HepG2 (cell line): ENCODE results near the gene ATP9A. TPM values are rescaled to one million over a fixed set of nuclear protein-coding genes. Genes with fewer than 3 reads are reported as not detected.

Experiments
- ATAC-seq: fragments of 200-7000 bp; cut with Tn5 transposase; 3 replicates; pipeline ENCODE4 v1.9.1; 2020; ENCODE audit warnings: mild to moderate bottlenecking, moderate library complexity
- BruUV-seq: library from RNA; stranded (reverse); fragments of 400-500 nt; replicated peaks from 2 replicates; lab custom pipeline; 2021; lab: Mats Ljungman, UMichigan
- CTCF ChIA-PET: fragments of 300-600 bp; formaldehyde crosslinking; extraction: SDS; loops from one replicate; lab custom pipeline; 2021; ENCODE audit warnings: low total read pairs, inconsistent platforms, low intra/inter-chr PET ratio; lab: Yijun Ruan, JAX
- POLR2A ChIA-PET: fragments of 350-600 bp; sonication (Branson Sonifier 250); formaldehyde crosslinking; loops from one replicate; lab custom pipeline; 2020; ENCODE audit warnings: antibody characterized with exemption, inconsistent platforms; lab: Yijun Ruan, JAX
- DNase-seq: peaks from one replicate; pipeline ENCODE4 v3.0.0-alpha.2; 2015; ENCODE audit warnings: low spot score
- FAIRE-seq: peaks from 3 replicates; lab custom pipeline; 2011; peaks lifted over from hg19 to GRCh38; lab: Jason Lieb, UNC
- H2AFZ ChIP-seq: one replicate; pipeline ENCODE4 v1.6.1; 2011; ENCODE audit warnings: low read length, inconsistent platforms
- H3K27ac ChIP-seq: fragments of 300-600 bp; 3 replicates; pipeline ENCODE4 v1.8.0; 2011; ENCODE audit warnings: mixed run types, mild to moderate bottlenecking, mixed read lengths, low read length, inconsistent platforms; ENCODE audit not compliant: insufficient read depth; ENCODE audit errors: extremely low read length
- H3K27me3 ChIP-seq, 2 experiments: fragments of 200-600 bp in 1 of 2; 2 replicates in 1 of 2; 3 replicates in 1 of 2; pipeline versions ENCODE4 v1.6.0 to v1.8.0; 2011; ENCODE audit warnings: low read length in 2 of 2, mild to moderate bottlenecking in 2 of 2, moderate library complexity in 2 of 2, inconsistent platforms in 1 of 2; ENCODE audit not compliant: insufficient read depth in 2 of 2, control insufficient read depth in 1 of 2
- H3K36me3 ChIP-seq, 2 experiments: fragments of 200-600 bp in 1 of 2; replicated peaks in 1 of 2; 2 replicates in 1 of 2; 3 replicates in 1 of 2; pipeline versions ENCODE4 v1.5.1 to v1.8.0; 2011; ENCODE audit warnings: low read length in 2 of 2, inconsistent platforms in 1 of 2; ENCODE audit not compliant: insufficient read depth in 2 of 2, control insufficient read depth in 1 of 2
- H3K4me1 ChIP-seq: 2 replicates; pipeline ENCODE4 v1.5.1; 2012; ENCODE audit warnings: low read length, inconsistent platforms; ENCODE audit not compliant: insufficient read depth
- H3K4me2 ChIP-seq: 2 replicates; pipeline ENCODE4 v1.6.0; 2011; ENCODE audit warnings: low read depth, low read length, inconsistent platforms
- H3K4me3 ChIP-seq, 3 experiments: fragments of 200-600 bp in 1 of 3; sonication (generic), shearing (Covaris generic) in 1 of 3; replicated peaks in 1 of 3; 2 replicates each; pipeline ENCODE4 v1.5.1; 2011 to 2016; ENCODE audit warnings: low read length in 3 of 3, inconsistent platforms in 2 of 3, low read depth in 2 of 3, mild to moderate bottlenecking in 2 of 3, control low read depth in 1 of 3, mixed read lengths in 1 of 3; ENCODE audit not compliant: insufficient read depth in 1 of 3
- H3K79me2 ChIP-seq: one replicate; pipeline ENCODE4 v1.6.1; 2011; ENCODE audit warnings: low read length, inconsistent platforms; ENCODE audit not compliant: insufficient read depth
- H3K9ac ChIP-seq: 2 replicates; pipeline ENCODE4 v1.6.0; 2011; ENCODE audit warnings: mild to moderate bottlenecking, low read depth, low read length, inconsistent platforms; ENCODE audit not compliant: insufficient read depth
- H3K9me3 ChIP-seq: 2 replicates; pipeline ENCODE4 v1.5.1; 2012; ENCODE audit warnings: mild to moderate bottlenecking, low read length
- H4K20me1 ChIP-seq: 2 replicates; pipeline ENCODE4 v1.6.0; 2011; ENCODE audit warnings: inconsistent platforms, mild to moderate bottlenecking, low read length, moderate library complexity; ENCODE audit not compliant: insufficient read depth
- CAMTA2 ChIP-seq: sonication (generic); formaldehyde crosslinking; IDR thresholded peaks from 2 replicates; pipeline ENCODE4 v1.4.0; 2020; ENCODE audit warnings: mild to moderate bottlenecking, missing genetic modification reagents, borderline replicate concordance
- THYN1 ChIP-seq: sonication (generic); formaldehyde crosslinking; IDR thresholded peaks from 2 replicates; pipeline ENCODE4 v1.8.1; 2023; ENCODE audit warnings: low read depth, mild to moderate bottlenecking, moderate library complexity, missing genetic modification reagents, borderline replicate concordance
- ZNF629 ChIP-seq: sonication (generic); formaldehyde crosslinking; conservative IDR thresholded peaks from 2 replicates; pipeline ENCODE4 v1.5.0; 2020; ENCODE audit warnings: missing genetic modification reagents
- WGBS: methylation state at CpG from one replicate; pipeline ENCODE4 v1.1.6; 2017; ENCODE audit warnings: low lambda C conversion rate; 5-methylcytosine and 5-hydroxymethylcytosine counted together
- in situ Hi-C: cut with HindIII; loops from 2 replicates; pipeline ENCODE4 v1.10.0; 2017; ENCODE audit warnings: low pct_unique_long_range_greater_than_20kb; ENCODE audit not compliant: extremely low pct_ligation_motif_present
- intact Hi-C: fragments of 100-400 bp; cut with micrococcal nuclease; formaldehyde crosslinking; loops from one replicate; pipeline ENCODE4 v1.10.0; 2022; ENCODE audit not compliant: unreplicated experiment
- polyA plus RNA-seq, 8 experiments: library from polyadenylated mRNA; depleted of rRNA in 3 of 8; stranded (reverse) in 7 of 8; unstranded in 1 of 8; fragments of >200 nt; fragmentation: Illumina TruSeq in 4 of 8; extraction: Trizol in 4 of 8; gene quantifications; 2 replicates each; pipeline versions ENCODE4 v1.2.1 to v1.2.3, GENCODE V29; 2011 to 2016; ENCODE audit warnings: low read depth in 4 of 8, missing spikeins in 1 of 8, mixed read lengths in 1 of 8; ENCODE audit not compliant: insufficient read depth in 1 of 8
- total RNA-seq, 5 experiments: library from RNA; depleted of rRNA; stranded (reverse); fragments of >200 nt; fragmentation: Illumina TruSeq; extraction: Trizol; gene quantifications; 2 replicates each; pipeline ENCODE4 v1.2.3, GENCODE V29; 2016; ENCODE audit warnings: low read depth in 1 of 5
- TF ChIP-seq, protein P1 (sequence below): fragments of 450-650 bp; IDR thresholded peaks from 2 replicates; pipeline ENCODE4 v1.6.1; 2016
- TF ChIP-seq, protein P2 (sequence below): sonication (generic); formaldehyde crosslinking; IDR thresholded peaks from 2 replicates; pipeline ENCODE4 v1.8.0; 2022; ENCODE audit warnings: missing genetic modification reagents, mild to moderate bottlenecking, borderline replicate concordance

Gene ATP9A
- total and polyA plus RNA-seq, 2 of the 13 experiments (the other 11 are each of a cell fraction or from before 2014, with no cell fraction given) = 11.8 to 18.5 TPM

DNA sequence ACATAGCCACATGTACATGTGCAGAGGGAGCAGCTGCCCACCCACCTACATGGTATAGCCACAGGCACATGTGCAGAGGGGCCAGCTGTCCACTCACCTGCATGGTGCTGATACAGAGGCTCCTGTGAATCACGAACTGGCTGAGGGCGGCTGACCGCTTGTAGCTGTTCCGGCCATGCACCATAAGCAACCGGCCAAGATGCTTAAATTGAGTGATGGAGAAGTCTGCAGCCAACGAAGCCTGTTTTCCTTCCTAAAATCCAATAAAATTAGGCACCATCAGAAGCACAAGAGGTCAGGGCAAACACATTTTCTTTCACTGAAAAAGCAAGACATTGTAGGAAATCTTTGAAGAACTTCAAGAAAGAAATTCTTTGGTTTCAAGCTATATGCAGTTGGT is 154.6 kb downstream of the ATP9A start:
- no TSS peak for BruUV-seq
- Histone ChIP-seq H3K27ac (no peak overlapping the region), H3K36me3 (peaks cover 26 to 28% of the 10 kb centered on the region in 2 experiments), H2AFZ (no peak overlapping the region), H3K4me3 (no peak overlapping the region), H3K4me2 (no peak overlapping the region), H3K9me3 (no peaks in the 10 kb centered on the region), H3K9ac (no peak overlapping the region), H3K79me2 (no peaks in the 10 kb centered on the region)
- no peak for FAIRE-seq
- POLR2A ChIA-PET = no interaction called here
- CTCF ChIA-PET = no interaction called here
- ATAC-seq = no peak
- 91% methylated on average over 6 of the region's 6 CpGs for WGBS
- intact Hi-C loops = no loop called here
- in situ Hi-C loops = no loop called here
- TF ChIP-seq THYN1 = no peak
- TF ChIP-seq, protein P1, sequence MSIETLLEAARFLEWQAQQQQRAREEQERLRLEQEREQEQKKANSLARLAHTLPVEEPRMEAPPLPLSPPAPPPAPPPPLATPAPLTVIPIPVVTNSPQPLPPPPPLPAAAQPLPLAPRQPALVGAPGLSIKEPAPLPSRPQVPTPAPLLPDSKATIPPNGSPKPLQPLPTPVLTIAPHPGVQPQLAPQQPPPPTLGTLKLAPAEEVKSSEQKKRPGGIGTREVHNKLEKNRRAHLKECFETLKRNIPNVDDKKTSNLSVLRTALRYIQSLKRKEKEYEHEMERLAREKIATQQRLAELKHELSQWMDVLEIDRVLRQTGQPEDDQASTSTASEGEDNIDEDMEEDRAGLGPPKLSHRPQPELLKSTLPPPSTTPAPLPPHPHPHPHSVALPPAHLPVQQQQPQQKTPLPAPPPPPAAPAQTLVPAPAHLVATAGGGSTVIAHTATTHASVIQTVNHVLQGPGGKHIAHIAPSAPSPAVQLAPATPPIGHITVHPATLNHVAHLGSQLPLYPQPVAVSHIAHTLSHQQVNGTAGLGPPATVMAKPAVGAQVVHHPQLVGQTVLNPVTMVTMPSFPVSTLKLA = peak; percentile 29; the same call in 1 of the 2 replicates
- TF ChIP-seq, all 625 proteins: peak for 1
- DNase-seq = no peak
- no peaks in the 10 kb centered on the region for H3K27me3 ChIP-seq
- H4K20me1 ChIP-seq = no peaks in the 10 kb centered on the region
- no peaks in the 10 kb centered on the region for H3K4me1 ChIP-seq

DNA sequence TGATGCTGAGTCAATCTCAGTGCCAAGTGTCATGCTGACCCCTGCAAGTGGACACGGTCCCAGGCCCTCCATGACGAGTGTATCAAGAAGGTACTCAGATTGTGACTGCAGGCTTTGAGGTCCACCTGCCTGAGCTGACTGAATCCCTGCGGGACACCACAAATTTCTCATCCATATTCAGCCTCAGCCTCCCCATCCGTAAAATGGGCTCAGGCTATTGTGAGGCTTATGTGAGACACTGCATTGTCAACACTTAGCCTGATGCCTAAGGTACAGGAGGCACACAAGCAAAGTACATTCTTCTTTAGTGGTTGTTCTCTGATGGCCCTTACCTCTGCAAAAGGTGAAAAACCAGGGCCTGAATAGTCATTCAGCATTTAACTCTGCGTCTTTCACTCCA is 155.3 kb downstream of the ATP9A start:
- Histone ChIP-seq H3K79me2 (no peaks in the 10 kb centered on the region), H3K27ac (no peak overlapping the region), H3K27me3 (no peaks in the 10 kb centered on the region), H3K9ac (no peak overlapping the region), H3K9me3 (no peaks in the 10 kb centered on the region), H3K4me3 (no peak overlapping the region), H2AFZ (no peak overlapping the region), H3K4me2 (no peak overlapping the region), H4K20me1 (no peaks in the 10 kb centered on the region), H3K4me1 (no peaks in the 10 kb centered on the region), H3K36me3 (peaks cover 20 to 29% of the 10 kb centered on the region in 2 experiments)
- intact Hi-C loops = no loop called here
- DNase-seq (no peak), FAIRE-seq (no peak), ATAC-seq (no peak)
- in situ Hi-C loops = no loop called here
- TF ChIP-seq, protein P2, sequence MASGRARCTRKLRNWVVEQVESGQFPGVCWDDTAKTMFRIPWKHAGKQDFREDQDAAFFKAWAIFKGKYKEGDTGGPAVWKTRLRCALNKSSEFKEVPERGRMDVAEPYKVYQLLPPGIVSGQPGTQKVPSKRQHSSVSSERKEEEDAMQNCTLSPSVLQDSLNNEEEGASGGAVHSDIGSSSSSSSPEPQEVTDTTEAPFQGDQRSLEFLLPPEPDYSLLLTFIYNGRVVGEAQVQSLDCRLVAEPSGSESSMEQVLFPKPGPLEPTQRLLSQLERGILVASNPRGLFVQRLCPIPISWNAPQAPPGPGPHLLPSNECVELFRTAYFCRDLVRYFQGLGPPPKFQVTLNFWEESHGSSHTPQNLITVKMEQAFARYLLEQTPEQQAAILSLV (CRISPR knock-in tag) = 0 out of 2 replicates have a peak, but pooled peaks have one; percentile 25
- peak; percentile 90 for TF ChIP-seq ZNF629 (CRISPR knock-in tag)
- TF ChIP-seq CAMTA2 (CRISPR knock-in tag) = no peak
- ChIA-PET CTCF (no interaction called here), POLR2A (no interaction called here)
- WGBS = 98% methylated on average over 5 of the region's 5 CpGs
- no TSS peak for BruUV-seq
